GM12891 (cell line): ENCODE results near the gene ZFYVE9.

Source experiments
- PAX5 ChIP-seq: IDR thresholded peaks from 2 replicates; pipeline ENCODE4 v1.6.1; 2011; ENCODE audit warnings: low read length, moderate library complexity, mild to moderate bottlenecking; ENCODE audit not compliant: insufficient read depth, severe bottlenecking
- POLR2A ChIP-seq: IDR thresholded peaks from 2 replicates; pipeline ENCODE4 v1.6.1; 2011; ENCODE audit warnings: low read depth, low read length, control low read depth
- POLR2AphosphoS5 ChIP-seq: IDR thresholded peaks from 2 replicates; pipeline ENCODE4 v1.6.1; 2011; ENCODE audit warnings: low read depth, low read length, control low read depth
- POU2F2 ChIP-seq: IDR thresholded peaks from 2 replicates; pipeline ENCODE4 v1.6.1; 2011; ENCODE audit warnings: low read depth, mild to moderate bottlenecking, control low read depth, low read length, moderate library complexity

DNA sequence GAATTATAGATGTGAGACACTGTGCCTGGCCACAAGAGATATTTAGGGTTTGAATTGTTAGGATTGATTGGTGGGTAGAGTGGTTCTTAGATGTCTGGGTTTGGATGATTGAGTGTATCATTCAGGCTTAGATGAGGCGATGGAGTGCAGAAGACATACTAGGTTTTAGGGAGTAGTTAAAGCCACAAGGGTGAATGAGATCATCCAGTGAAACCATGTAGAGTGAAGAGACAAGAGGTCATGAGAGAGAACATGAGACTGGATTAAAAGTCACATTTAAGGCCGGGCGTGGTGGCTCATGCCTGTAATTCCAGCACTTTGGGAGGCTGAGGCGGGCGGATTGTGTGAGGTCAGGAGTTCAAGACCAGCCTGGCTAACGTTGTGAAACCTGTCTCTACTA is 37.2 kb downstream of the ZFYVE9 start:
- no peak for TF ChIP-seq PAX5
- no peak for TF ChIP-seq POU2F2
- no peak for TF ChIP-seq POLR2AphosphoS5
- no peak for TF ChIP-seq POLR2A
